Measurements from ENCODE around the gene C1orf167.

C1orf167 gene

GRCh38 chr1:11788549-11789053, 26.6 kb downstream of the C1orf167 start:
- no peak overlapping the region for H3K4me3 ChIP-seq (ENCODE audit: low read depth, low read length)
- TF ChIP-seq CTCF (IDR thresholded peaks at IDR 0.05; ENCODE audit: control insufficient read depth, extremely low read depth, insufficient read depth) = no peak
- DNase-seq (ENCODE audit: low read depth) = no peak

GRCh38 chr1:11789126-11790067, 27.4 kb downstream of the C1orf167 start:
- TF ChIP-seq CTCF (IDR thresholded peaks at IDR 0.05; ENCODE audit: control insufficient read depth, extremely low read depth, insufficient read depth) = no peak

GRCh38 chr1:11790101-11790879, 28.3 kb downstream of the C1orf167 start:
- H3K4me3 ChIP-seq (ENCODE audit: low read depth, low read length) = no peak overlapping the region
- no peak for DNase-seq (ENCODE audit: low read depth)
- no peak for TF ChIP-seq CTCF (IDR thresholded peaks at IDR 0.05; ENCODE audit: control insufficient read depth, extremely low read depth, insufficient read depth)

More at GRCh38 chr1:11789126-11790067, 27.4 kb downstream of the C1orf167 start:
- no peak for DNase-seq (ENCODE audit: low read depth)
- H3K4me3 ChIP-seq (ENCODE audit: low read depth, low read length) = no peak overlapping the region

GRCh38 chr1:11790880-11791715, 29.1 kb downstream of the C1orf167 start:
- no peak for DNase-seq (ENCODE audit: low read depth)
- TF ChIP-seq CTCF (IDR thresholded peaks at IDR 0.05; ENCODE audit: control insufficient read depth, extremely low read depth, insufficient read depth) = no peak
- H3K4me3 ChIP-seq (ENCODE audit: low read depth, low read length) = no peak overlapping the region

- no peak overlapping the region for H3K4me3 ChIP-seq (ENCODE audit: low read depth, low read length)
- DNase-seq (ENCODE audit: low read depth) = no peak
- no peak for TF ChIP-seq CTCF (IDR thresholded peaks at IDR 0.05; ENCODE audit: control insufficient read depth, extremely low read depth, insufficient read depth)
These were observed 30.1 kb downstream of the C1orf167 start for GRCh38 chr1:11792106-11792505.

- TF ChIP-seq CTCF (IDR thresholded peaks at IDR 0.05; ENCODE audit: control insufficient read depth, extremely low read depth, insufficient read depth) = no peak
- no peak overlapping the region for H3K4me3 ChIP-seq (ENCODE audit: low read depth, low read length)
- DNase-seq (ENCODE audit: low read depth) = no peak
These were observed 31.8 kb downstream of the C1orf167 start for GRCh38 chr1:11793819-11794218.
